Left ventricle myocardium superior (tissue), 1 donor: Measurements from ENCODE around the gene HYAL1. TPM values are rescaled to one million over a fixed set of nuclear protein-coding genes. Genes with fewer than 3 reads are reported as not detected.
A peak's percentile ranks its signal among the peaks of the same experiment; 100 is the strongest.

ENCODE experiments used
- ATAC-seq: fragments of 200-7000 bp; cut with Tn5 transposase; one replicate; pipeline ENCODE4 v1.9.1; 2020; ENCODE audit warnings: mild to moderate bottlenecking, moderate library complexity
- DNase-seq: peaks from one replicate; pipeline ENCODE4 v3.0.0-alpha.2; 2020
- intact Hi-C: fragments of 100-400 bp; cut with micrococcal nuclease; formaldehyde crosslinking; loops from one replicate; pipeline ENCODE4 v1.11.0; 2022
- total RNA-seq: library from RNA; stranded (reverse); fragmentation: NEBNext Ultra II Directional; extraction: Animal tissue kit (Norgen Biotek cat#: 25700); gene quantifications from one replicate; pipeline ENCODE4 v1.2.1, GENCODE V29; 2021
- donor health status: DM: no; HTN: yes; CAD: no; lungs with severe emphysema.

Gene HYAL1
- total RNA-seq, 1 donor from 2014 or later, result 70.0 TPM

GRCh38 chr3:50337175-50337861 is 33.9 kb upstream of the HYAL1 start:
- ATAC-seq (peak; percentile 87), DNase-seq (peak; percentile 100)
- intact Hi-C loops, result no loop called here

DNA sequence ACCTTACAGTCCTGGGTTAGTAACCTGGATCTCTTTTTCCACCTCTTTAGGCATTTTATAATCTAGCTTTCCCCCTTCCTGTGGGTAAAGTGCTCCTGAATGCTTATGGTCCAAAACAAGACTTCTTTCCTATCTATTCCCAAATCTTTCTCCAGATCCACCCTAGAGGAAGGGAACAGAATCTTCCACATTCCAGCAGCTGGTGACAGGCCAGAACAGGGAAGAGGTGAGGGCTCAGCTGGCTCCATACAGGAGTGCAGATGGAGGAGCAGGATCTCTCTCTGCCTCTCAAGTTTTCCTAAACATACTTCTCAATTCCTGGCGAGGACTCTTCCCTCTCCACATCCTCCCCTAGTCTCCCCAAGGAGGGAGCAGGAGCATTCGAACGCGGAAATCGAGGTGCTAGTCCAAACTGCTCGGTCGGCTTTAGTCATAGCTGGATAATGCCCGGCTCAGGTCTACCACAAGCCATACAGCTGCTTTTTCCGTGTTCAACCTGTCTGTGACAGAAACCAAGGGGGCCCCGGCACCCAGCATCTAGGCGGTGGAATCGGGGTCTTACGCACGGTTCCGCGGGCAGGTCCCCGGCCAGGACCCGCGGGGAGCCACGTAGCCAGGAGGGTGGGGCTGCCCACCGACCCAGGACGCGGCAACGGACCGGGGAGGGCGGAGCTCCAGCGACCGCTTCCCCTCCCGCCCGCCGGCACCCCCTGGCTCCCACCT is 33.2 kb upstream of the HYAL1 start:
- DNase-seq (no peak), ATAC-seq (no peak)
- intact Hi-C loops, result no loop called here

DNA sequence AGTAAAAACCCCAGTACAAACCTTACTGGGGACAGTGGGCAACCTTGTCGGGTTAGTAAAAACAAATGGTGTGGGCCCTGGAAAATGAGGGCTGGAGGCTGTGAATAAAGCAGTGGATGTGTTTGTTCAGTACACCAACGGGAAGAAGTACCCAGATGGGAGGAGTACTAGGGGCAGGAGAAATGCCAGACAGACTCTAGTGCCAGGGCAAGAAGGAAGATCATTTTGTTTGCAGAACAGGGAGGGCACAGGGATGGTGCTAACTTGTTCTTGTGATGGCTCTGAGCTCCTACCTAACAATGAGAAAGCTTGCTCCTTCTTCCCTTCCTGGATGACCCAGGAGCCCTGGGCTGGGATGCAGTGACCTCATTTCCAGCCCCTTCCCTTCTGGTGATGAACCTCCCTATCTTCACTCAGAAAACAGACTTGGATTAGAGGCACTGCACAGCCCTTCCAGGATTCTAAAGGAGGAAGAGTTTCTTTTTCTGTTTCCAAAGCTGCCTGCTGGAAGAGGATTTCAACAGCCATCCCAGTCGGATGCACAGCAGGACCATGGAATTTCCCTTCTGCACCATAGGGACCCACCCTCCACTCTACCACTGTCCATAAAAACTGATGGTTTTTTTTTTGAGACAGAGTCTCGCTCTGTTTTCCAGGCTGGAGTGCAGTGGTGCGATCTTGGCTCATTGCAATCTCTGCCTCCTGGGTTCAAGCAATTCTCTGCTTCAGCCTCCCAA is 31.1 kb upstream of the HYAL1 start:
- intact Hi-C loops, result no loop called here
- ATAC-seq (no peak), DNase-seq (no peak)

DNA sequence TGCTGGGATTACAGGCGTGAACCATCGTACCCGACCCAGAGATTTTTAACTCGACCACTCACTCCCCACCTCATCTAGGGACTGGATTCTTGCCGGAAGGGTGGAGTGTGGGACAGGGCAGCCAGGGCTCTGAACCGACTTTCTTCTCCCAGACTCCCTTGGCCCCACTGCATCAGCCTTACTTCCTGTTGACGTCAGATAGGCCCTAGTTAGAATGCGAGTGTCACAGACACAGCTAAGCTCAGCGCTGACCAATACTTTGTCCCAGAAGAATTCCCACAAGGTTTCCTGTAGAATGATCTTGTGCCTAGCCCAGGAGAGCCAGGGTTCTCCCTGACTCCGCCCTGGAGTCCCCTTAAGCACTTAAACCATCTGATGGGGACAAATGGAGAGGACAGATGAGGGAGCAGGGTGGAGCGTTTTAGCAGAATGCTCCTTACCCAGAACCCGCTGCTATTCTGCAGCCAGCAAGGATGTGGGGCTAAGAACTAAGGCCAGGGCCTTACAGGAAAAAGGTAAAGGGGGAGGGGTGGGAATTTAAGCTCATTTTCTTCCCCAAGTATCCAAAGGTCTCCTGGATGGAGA is 30.5 kb upstream of the HYAL1 start:
- intact Hi-C loops, result no loop called here
- peak; percentile 30 for ATAC-seq

GRCh38 chr3:50331364-50331907 is 28.1 kb upstream of the HYAL1 start:
- ATAC-seq, result no peak
- DNase-seq, result peak; percentile 22
- intact Hi-C loops, result no loop called here

More for the DNA sequence above, 30.5 kb upstream of the HYAL1 start:
- peak; percentile 58 for DNase-seq

- ATAC-seq (no peak), DNase-seq (no peak)
- intact Hi-C loops, result no loop called here
Measured at GRCh38 chr3:50330330-50330729, 27.0 kb upstream of the HYAL1 start.

DNA sequence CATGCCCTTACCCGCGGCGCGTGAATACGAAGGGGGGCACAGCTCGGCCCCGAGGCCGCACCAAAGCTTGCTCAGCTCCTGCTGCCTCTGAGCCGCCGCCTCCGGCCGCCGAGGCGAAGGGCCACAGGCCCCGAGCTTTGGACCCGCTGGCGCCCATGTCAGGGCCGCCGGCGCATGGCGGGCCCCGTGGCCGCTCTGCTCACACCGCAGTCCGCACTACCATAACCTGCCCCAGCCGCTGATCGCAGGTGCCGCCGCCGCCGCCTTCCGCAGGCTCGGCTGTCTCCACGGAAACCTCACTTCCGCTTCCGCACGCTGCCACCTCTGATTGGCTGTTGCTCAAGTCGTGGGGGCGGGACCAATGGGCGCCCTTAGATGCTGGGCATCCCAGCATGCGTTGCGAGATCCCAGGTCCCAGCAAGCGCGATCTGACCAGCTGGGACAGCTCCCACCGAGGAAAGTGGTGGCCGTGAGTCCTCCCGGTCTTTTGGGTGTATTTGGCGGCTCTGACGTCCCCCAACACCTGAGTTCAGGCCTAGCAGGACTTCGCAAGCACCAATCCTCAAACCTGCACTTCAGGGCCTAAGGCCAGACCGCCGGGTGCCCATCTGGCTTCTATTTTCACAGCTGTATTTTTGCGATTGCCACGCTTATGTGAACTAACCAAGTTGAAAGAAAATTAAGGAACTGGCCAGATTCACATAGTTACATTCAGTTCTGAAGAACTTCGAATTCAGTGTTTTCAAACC is 24.7 kb upstream of the HYAL1 start, which contains the start of gene TUSC2:
Gene TUSC2 (minus strand): TSS at position 281 of the 749 bp plus-strand sequence. CDS start 124 bp downstream, at position 157.
- peak; percentile 84 for ATAC-seq
- intact Hi-C loops, result no loop called here

GRCh38 chr3:50327129-50327528 is 23.8 kb upstream of the HYAL1 start:
- DNase-seq (no peak), ATAC-seq (no peak)
- intact Hi-C loops, result no loop called here

More for the DNA sequence above, 24.7 kb upstream of the HYAL1 start, which contains the start of gene TUSC2:
- DNase-seq, result peak; percentile 99

DNA sequence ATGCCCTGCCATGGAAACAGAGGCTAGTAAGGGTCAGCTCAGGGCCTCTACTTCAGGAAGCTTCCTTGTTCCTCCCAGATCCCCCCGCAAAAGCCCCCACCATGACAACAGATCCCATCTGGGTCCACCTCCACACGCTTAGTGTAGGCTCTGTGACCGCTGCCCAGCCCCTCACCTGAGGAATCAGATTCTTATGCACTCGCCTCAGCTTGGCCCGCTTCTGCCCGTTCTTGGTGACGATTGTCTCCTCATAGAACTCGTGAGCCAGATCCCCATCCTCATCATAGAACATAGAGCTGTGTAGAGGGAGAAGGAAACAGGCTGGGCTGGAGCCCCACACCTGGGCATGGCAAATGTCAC is 22.8 kb upstream of the HYAL1 start:
- intact Hi-C loops, result no loop called here
- ATAC-seq, result no peak
- DNase-seq, result no peak

- DNase-seq (no peak), ATAC-seq (no peak)
- intact Hi-C loops, result no loop called here
Measured at GRCh38 chr3:50325497-50326181, 22.3 kb upstream of the HYAL1 start.

DNA sequence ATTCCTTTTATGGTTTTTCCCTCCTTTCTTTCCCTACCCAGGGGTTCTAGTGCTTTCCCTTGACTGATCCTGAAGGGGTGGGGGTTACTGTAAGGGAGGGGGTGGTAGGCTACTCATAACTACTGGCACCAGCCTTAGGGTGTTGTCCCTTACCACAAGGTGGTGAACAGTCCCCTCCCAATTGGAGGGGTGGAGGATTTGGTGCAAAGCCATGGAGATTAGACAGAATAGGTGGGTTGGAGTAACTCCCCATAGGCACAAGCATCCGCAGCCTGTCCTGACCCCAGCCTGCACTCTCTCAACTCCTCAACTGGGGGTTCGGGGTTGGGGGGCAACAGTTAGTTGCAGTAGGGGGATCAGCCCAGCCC is 21.7 kb upstream of the HYAL1 start:
- no peak for ATAC-seq
- no peak for DNase-seq
- intact Hi-C loops, result no loop called here

DNA sequence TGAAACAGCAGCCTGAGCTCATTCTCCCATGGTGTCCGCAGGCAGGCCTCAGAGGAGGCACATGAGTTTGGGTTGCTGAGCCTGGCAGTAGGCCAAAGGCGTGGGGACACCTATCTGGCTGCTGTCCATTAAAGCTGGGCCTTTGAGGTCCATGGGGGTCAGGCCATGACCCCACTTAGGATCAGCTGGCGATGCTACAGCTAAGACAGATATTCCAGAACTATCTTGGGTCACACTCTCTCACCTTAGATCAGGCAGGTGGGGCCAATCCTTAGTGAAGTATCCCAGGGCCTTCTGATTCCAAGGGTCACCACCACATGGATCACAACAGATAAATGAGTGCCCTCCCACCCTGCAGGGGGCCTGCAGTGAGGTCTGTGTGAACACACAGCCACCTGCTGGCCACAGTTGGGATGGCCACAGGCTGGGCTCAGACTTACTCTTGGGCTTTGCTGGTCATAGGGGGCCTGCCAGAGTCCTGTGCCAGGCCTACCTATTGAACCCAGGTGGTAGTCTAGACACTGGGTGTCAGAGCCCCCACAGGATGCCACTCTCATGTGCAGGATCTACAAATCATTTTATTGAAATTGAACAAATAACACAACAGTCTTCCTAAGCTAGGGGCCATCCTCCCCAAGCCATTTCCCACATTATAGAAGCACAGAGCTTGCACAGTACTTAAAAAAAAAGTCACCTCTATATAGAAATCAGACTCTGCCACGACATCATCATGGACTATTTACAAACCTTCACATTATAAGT is 21.2 kb upstream of the HYAL1 start:
- intact Hi-C loops, result no loop called here
- ATAC-seq (peak; percentile 10), DNase-seq (peak; percentile 88)

DNA sequence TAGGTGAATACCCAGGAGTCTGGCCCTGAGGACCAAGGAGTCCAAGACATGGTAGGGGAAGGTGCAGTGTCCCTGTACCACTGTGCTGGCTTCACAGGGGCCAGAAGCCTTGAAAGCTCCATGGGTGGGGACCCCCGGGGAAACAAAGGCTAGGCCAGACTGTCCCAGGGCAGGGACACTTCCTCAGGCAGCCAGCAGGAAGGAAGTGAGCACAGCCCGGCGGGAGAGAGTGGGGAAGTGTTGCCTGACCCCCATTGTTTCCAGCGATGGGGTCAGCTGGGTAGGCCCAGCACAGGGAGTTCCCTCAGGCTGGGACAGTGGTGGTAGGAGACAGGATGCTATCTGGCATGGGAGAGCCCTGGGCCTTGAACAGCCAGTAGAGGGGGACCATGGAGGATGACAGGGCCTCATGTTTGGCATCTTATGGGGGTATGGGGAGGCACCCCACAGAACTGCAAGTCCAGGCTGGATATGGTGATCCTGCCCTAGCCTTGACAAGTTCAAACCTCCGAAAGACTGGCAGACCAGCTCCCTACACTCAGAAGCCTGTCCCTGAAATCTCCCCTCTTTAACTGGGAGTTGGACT is 20.3 kb upstream of the HYAL1 start:
- peak; percentile 74 for DNase-seq
- intact Hi-C loops, result no loop called here
- ATAC-seq, result peak; percentile 10

GRCh38 chr3:50323092-50323600 is 19.8 kb upstream of the HYAL1 start:
- peak; percentile 3 for ATAC-seq
- DNase-seq, result no peak
- intact Hi-C loops, result no loop called here

GRCh38 chr3:50322386-50323091 is 19.2 kb upstream of the HYAL1 start, which contains the start of gene HYAL2:
HYAL2 (minus strand) TSS chr3:50322745; CDS start chr3:50320489, 2,256 bp downstream.
- intact Hi-C loops, result no loop called here
- ATAC-seq, result peak; percentile 9
- peak; percentile 78 for DNase-seq

DNA sequence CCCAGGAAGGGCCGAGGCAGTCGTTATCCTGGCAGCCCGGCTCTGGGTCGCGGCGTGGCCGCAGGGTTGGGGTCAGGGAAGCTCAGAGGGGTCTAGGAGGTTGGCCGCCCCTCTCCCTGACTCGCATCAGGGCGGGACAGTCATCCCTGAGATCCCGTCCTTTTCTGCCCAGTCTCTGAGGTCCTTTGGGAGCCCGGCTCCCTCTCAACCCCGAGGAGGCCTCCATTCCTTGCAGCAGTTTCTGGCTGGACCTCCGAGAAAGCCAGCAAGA is 18.7 kb upstream of the HYAL1 start:
- intact Hi-C loops, result no loop called here
- ATAC-seq, result no peak
- no peak for DNase-seq
